Measurements from ENCODE around the gene CSMD2. TPM values are rescaled to one million over a fixed set of nuclear protein-coding genes. Genes with fewer than 3 reads are reported as not detected.

Gene CSMD2
- total RNA-seq, 1 experiment from 2014 or later = 2.8 TPM

- Histone ChIP-seq H3K36me3 (ENCODE audit: insufficient read depth, low read length, poor library complexity, severe bottlenecking) (no peaks in the 10 kb centered on the region), H3K4me3 (ENCODE audit: low read depth, low read length, poor library complexity, severe bottlenecking) (no peak overlapping the region), H3K4me1 (ENCODE audit: insufficient read depth, low read length, poor library complexity, severe bottlenecking) (no peaks in the 10 kb centered on the region), H3K27ac (ENCODE audit: low read depth, low read length, poor library complexity, severe bottlenecking) (no peak overlapping the region), H3K27me3 (replicated peaks; ENCODE audit: insufficient read depth, low read depth, low read length, poor library complexity) (no peaks in the 10 kb centered on the region), H3K9me3 (ENCODE audit: low read depth, low read length, poor library complexity, severe bottlenecking) (no peaks in the 10 kb centered on the region)
- ChIA-PET CTCF (no interaction called here), POLR2A (ENCODE audit: low non-redundant PET) (no interaction called here)
- BruUV-seq (replicated peaks) = no TSS peak
- intact Hi-C loops (cut with micrococcal nuclease; ENCODE audit: unreplicated experiment) = no loop called here
- DNase-seq (ENCODE audit: low spot score) = no peak
- TF ChIP-seq CTCF (conservative IDR thresholded peaks at IDR 0.05; ENCODE audit: low read depth, low read length) (no peak), EZH2 (IDR thresholded peaks at IDR 0.05; ENCODE audit: borderline replicate concordance, low read depth, low read length, poor library complexity, severe bottlenecking) (no peak)
These were observed 373.8 kb downstream of the CSMD2 start for GRCh38 chr1:33791251-33791650.

GRCh38 chr1:33790577-33790976, 374.5 kb downstream of the CSMD2 start:
- Histone ChIP-seq H3K9me3 (ENCODE audit: low read depth, low read length, poor library complexity, severe bottlenecking) (no peaks in the 10 kb centered on the region), H3K27ac (ENCODE audit: low read depth, low read length, poor library complexity, severe bottlenecking) (no peak overlapping the region), H3K4me3 (ENCODE audit: low read depth, low read length, poor library complexity, severe bottlenecking) (no peak overlapping the region), H3K36me3 (ENCODE audit: insufficient read depth, low read length, poor library complexity, severe bottlenecking) (no peaks in the 10 kb centered on the region), H3K27me3 (replicated peaks; ENCODE audit: insufficient read depth, low read depth, low read length, poor library complexity) (no peaks in the 10 kb centered on the region), H3K4me1 (ENCODE audit: insufficient read depth, low read length, poor library complexity, severe bottlenecking) (no peaks in the 10 kb centered on the region)
- no peak for DNase-seq (ENCODE audit: low spot score)
- ChIA-PET POLR2A (ENCODE audit: low non-redundant PET) (no interaction called here), CTCF (no interaction called here)
- intact Hi-C loops (cut with micrococcal nuclease; ENCODE audit: unreplicated experiment) = no loop called here
- BruUV-seq (replicated peaks) = no TSS peak
- no peak for TF ChIP-seq CTCF (conservative IDR thresholded peaks at IDR 0.05; ENCODE audit: low read depth, low read length)
- no peak for TF ChIP-seq EZH2 (IDR thresholded peaks at IDR 0.05; ENCODE audit: borderline replicate concordance, low read depth, low read length, poor library complexity, severe bottlenecking)

- no peak overlapping the region for H3K4me3 ChIP-seq (ENCODE audit: low read depth, low read length, poor library complexity, severe bottlenecking)
- no peaks in the 10 kb centered on the region for H3K4me1 ChIP-seq (ENCODE audit: insufficient read depth, low read length, poor library complexity, severe bottlenecking)
- H3K36me3 ChIP-seq (ENCODE audit: insufficient read depth, low read length, poor library complexity, severe bottlenecking) = no peaks in the 10 kb centered on the region
- no peak for DNase-seq (ENCODE audit: low spot score)
- no TSS peak for BruUV-seq (replicated peaks)
- no peak overlapping the region for H3K27ac ChIP-seq (ENCODE audit: low read depth, low read length, poor library complexity, severe bottlenecking)
- no peak for TF ChIP-seq CTCF (conservative IDR thresholded peaks at IDR 0.05; ENCODE audit: low read depth, low read length)
- no peak for TF ChIP-seq EZH2 (IDR thresholded peaks at IDR 0.05; ENCODE audit: borderline replicate concordance, low read depth, low read length, poor library complexity, severe bottlenecking)
- POLR2A ChIA-PET (ENCODE audit: low non-redundant PET) = no interaction called here
- H3K27me3 ChIP-seq (replicated peaks; ENCODE audit: insufficient read depth, low read depth, low read length, poor library complexity) = no peaks in the 10 kb centered on the region
- H3K9me3 ChIP-seq (ENCODE audit: low read depth, low read length, poor library complexity, severe bottlenecking) = no peaks in the 10 kb centered on the region
- CTCF ChIA-PET = no interaction called here
- intact Hi-C loops (cut with micrococcal nuclease; ENCODE audit: unreplicated experiment) = no loop called here
These were observed 380.2 kb downstream of the CSMD2 start for GRCh38 chr1:33784876-33785275.
